H1 (cell line): ENCODE results near the gene SND1. TPM values are rescaled to one million over a fixed set of nuclear protein-coding genes. Genes with fewer than 3 reads are reported as not detected.

Source experiments
- JUND ChIP-seq: IDR thresholded peaks from 2 replicates; pipeline ENCODE4 v1.6.1; 2011; ENCODE audit warnings: mild to moderate bottlenecking, improper control_type of control experiment, low read length
- RAD21 ChIP-seq, 2 experiments: IDR thresholded peaks in 1 of 2; conservative IDR thresholded peaks in 1 of 2; 2 replicates each; pipeline ENCODE4 v1.6.1; 2011; ENCODE audit warnings: low read depth in 2 of 2, low read length in 2 of 2, improper control_type of control experiment in 1 of 2, inconsistent platforms in 1 of 2, mild to moderate bottlenecking in 1 of 2, moderate library complexity in 1 of 2
- TCF12 ChIP-seq: IDR thresholded peaks from 2 replicates; pipeline ENCODE4 v1.6.1; 2011; ENCODE audit warnings: low read depth, mild to moderate bottlenecking, low read length
- TEAD4 ChIP-seq: IDR thresholded peaks from 2 replicates; pipeline ENCODE4 v1.6.1; 2012; ENCODE audit warnings: low read depth, low read length, inconsistent platforms, mixed read lengths
- polyA plus RNA-seq, 7 experiments: library from polyadenylated mRNA; depleted of rRNA in 3 of 7; stranded (reverse) in 5 of 7; unstranded in 2 of 7; fragments of >200 nt in 5 of 7; fragments of 200-250 nt in 2 of 7; gene quantifications; 1 replicate in 5 of 7; 2 replicates in 1 of 7; 4 replicates in 1 of 7; pipeline versions ENCODE4 v1.2.1 to v1.2.3, GENCODE V29; 2011 to 2013; ENCODE audit warnings: missing spikeins in 2 of 7, mixed read lengths in 2 of 7
- total RNA-seq: library from RNA; stranded (reverse); fragmentation: NEBNext Ultra II Directional; extraction: Animal tissue kit (Norgen Biotek cat#: 25700); gene quantifications from 2 replicates; pipeline ENCODE4 v1.2.1, GENCODE V29; 2021

Gene SND1
- total and polyA plus RNA-seq, 2 of the 8 experiments (the other 6 are each of a cell fraction or from before 2014, with no cell fraction given), result 122 to 290 TPM

DNA sequence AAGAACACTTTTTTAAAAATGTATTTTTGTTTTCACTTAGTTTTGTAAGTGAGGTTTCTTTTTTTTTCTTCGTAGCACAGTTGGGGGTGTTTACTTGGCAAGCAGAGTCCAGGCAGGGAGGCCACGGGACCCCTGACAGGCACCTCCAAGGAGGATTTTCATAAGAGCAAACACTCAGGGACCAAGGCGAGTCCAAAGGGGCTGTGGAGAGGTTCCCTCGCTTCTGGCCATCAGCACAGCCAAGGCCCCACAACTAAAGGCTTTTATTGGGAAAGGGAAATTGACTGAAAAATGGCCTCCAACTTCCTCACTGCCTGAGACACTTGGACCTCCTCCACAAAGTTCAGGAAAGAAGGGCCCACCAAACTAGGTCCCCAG is 205.5 kb downstream of the SND1 start (continued):
- TF ChIP-seq TEAD4, result no peak
- no peak for TF ChIP-seq TCF12
- no peak for TF ChIP-seq JUND
- TF ChIP-seq RAD21 (IDR thresholded peaks at IDR 0.05 in 1 of 2, conservative IDR thresholded peaks at IDR 0.05 in 1 of 2; ENCODE audit: low read depth in 2 of 2, low read length in 2 of 2), result no peak
